Inflammatory macrophage (primary cell): ENCODE results near the gene SRSF3.
A peak's percentile ranks its signal among the peaks of the same experiment; 100 is the strongest.
"Not testable (repeated sequence)": the region's sequence is repeated elsewhere in the genome, so short reads cannot be mapped to it uniquely, and the experiment has no call there.

Experiments
- DNase-seq, 2 donors: peaks; one replicate each; pipeline ENCODE4 v3.0.0-alpha.2; 2020 to 2022

Gene SRSF3

DNA sequence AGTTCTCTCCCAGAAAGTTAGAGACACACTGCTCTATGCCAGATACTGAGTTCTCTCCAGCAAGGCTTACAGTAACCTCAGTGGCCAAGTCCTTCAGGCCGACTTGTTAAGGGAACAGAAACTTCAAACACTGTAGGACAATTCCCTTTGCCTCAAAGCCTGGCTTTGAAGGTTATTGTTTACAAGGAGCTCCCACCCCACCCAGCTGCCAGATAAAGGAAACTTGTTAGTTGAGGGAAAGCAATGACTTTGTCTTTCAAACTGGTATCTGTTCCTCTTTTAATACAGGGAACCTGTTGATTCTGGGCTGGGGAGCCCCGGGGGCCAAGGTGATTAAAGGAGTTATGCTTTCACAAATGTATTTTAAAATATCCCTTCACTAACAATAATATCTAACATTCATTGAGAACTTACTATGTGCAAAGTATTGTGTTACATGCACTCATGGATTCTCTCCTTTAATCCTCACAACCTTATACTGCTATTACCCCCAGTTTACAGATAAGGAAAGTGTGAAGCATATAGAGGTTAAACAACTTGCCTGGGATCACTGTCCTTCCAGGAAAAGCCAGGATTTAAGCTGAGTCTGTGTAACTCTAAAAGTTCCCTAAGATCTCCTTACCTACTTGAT, 56.8 kb downstream of the SRSF3 start:
- peak; percentile 62 to 67 for DNase-seq

DNA sequence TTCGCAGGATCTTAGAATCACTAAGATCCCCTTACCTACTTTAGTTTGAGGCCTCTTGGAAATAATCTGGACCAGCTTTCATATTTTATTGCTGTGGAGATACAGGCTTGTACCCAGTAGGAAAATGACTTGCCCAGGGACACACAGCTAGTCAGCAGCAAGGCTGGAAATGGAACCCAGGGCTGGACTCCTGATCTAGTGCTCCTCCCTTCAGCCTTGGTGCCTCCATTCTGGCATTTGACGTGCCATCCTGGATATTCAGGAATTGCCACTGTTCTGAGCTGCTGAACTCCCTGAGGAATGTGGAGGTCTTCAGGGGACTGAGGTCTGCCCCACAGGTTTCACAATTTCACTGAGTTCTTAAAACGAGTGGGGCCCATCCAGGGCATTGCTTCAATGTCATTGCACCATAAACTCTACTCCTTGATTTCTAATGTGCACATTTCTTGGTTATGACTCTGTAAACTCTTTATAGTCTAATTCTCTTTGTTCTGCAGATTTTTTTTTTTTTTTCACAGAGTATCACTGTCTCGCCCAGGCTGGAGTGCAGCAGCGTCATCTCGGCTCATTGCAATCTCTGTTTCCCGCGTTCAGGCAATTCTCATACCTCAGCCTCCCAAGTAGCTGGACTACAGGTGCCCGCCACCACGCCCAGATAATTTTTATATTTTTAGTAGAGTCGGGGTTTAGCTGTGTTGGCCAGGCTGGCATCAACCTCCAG, 57.7 kb downstream of the SRSF3 start:
- no peak for DNase-seq

DNA sequence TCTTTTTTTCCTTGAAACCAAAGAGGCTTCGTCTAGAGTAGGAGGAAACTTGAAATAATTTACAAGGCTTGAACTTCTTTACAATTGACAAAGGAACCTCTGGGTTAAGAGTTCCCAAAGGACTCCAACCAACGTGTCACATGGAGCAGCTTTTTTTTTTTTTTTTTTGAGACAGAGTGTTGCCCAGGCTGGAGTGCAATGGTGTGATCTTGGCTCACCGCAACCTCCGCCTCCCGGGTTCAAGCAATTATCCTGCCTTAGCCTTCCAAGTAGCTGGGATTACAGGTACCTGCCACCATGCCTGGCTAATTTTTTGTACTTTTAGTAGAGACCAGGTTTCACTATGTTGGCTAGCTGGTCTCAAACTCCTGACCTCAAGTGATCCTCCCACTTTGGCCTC, 60.3 kb downstream of the SRSF3 start:
- DNase-seq = not testable (repeated sequence)
